Retinal pigment epithelial cell (primary cell): ENCODE data around the gene CEACAM1.
"Not testable (repeated sequence)": the region's sequence is repeated elsewhere in the genome, so short reads cannot be mapped to it uniquely, and the experiment has no call there.

Experiments
- DNase-seq: peaks from one replicate; pipeline ENCODE4 v3.0.0-alpha.2; 2010; ENCODE audit warnings: low read depth
- H3K4me3 ChIP-seq: 2 replicates; pipeline ENCODE4 v1.5.1; 2011; ENCODE audit warnings: mild to moderate bottlenecking, low read length, control low read depth, moderate library complexity
- TF ChIP-seq, protein P1 (sequence below): conservative IDR thresholded peaks from 2 replicates; pipeline ENCODE4 v1.5.1; 2011; ENCODE audit warnings: low read depth, low read length, control low read depth, inconsistent platforms

CEACAM1 gene

DNA sequence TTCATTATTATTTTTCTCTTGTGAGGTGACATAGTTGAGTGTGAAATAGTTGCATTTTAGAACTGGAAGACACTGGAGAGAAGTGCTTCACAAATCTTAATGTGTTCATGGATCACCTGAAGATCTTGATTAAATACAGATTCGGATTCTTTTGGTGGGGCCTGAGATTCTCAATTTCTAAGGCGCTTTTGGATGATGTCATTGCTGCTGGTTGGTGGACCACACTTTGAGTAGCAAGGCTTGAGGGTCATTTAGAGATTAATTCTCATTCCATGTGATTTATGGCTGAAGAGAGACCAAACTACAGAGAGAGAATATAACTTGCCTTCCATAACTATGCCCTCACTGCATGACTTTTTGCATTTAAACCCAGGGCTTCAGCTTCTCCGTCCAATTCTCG, 39.3 kb upstream of the CEACAM1 start:
- DNase-seq, result no peak
- no peak overlapping the region for H3K4me3 ChIP-seq
- TF ChIP-seq, protein P1, sequence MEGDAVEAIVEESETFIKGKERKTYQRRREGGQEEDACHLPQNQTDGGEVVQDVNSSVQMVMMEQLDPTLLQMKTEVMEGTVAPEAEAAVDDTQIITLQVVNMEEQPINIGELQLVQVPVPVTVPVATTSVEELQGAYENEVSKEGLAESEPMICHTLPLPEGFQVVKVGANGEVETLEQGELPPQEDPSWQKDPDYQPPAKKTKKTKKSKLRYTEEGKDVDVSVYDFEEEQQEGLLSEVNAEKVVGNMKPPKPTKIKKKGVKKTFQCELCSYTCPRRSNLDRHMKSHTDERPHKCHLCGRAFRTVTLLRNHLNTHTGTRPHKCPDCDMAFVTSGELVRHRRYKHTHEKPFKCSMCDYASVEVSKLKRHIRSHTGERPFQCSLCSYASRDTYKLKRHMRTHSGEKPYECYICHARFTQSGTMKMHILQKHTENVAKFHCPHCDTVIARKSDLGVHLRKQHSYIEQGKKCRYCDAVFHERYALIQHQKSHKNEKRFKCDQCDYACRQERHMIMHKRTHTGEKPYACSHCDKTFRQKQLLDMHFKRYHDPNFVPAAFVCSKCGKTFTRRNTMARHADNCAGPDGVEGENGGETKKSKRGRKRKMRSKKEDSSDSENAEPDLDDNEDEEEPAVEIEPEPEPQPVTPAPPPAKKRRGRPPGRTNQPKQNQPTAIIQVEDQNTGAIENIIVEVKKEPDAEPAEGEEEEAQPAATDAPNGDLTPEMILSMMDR, result no peak

DNA sequence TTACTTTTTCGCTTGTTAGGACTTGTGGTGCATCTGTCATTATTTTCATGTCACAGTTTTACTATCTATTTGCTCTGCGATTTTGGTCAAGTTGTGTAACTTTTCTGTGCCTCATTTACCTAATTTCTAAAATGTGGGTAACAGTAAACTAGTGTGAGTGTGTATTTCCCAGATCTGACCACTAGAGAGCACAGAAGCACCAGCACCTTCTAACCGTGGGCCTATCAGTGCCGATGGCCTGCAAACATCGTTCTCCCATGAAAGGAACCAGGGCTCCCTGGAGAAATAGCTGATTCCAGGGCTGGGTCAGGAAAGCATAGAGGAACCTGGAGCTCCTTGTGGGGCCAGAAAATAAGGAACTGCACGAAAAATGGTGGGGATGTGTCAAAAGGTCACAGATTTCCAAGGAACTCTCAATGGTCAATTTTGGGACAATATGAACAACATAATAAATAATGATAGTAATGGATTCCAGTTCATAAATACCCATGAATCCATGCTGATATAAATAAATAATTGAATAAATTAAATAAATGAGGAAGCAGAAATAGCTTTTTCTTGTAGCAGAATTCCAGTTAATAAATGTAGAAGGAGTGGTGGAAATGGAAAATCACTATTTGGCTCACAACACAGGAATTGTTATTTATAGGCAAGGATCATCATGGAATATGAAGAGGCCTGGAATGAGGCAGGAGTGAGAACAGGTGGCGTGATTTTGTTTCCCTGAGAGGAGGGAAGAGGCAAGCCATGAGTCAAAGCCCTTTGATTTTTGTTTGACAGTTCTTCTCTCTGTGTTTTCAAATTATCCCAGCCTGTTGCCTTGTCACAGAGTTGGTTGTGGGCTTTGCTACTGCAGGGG, 35.3 kb upstream of the CEACAM1 start:
- TF ChIP-seq, protein P1, result peak; percentile 79
- DNase-seq, result no peak
- no peak overlapping the region for H3K4me3 ChIP-seq

DNA sequence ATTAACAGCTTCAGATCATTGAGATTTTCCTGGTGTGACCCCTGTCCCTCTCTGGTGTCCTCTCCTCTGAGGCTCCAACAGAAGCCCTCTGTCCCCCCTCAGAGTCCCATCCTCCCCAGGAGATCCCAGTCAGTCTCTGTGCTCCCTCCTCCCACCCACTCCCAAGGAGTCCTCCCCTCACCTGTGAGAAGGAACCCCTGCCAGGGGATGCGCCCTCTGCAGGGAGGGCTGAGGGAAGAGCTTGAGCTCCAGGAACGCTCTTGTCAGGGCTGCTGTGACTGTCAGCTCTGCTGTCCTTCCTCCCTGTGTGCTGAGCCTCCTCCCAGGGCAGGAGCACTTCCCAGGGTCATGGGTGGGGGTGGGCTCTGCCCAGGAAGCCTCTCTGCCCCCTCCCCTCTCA, 33.2 kb upstream of the CEACAM1 start:
- no peak overlapping the region for H3K4me3 ChIP-seq
- no peak for DNase-seq
- TF ChIP-seq, protein P1, result no peak

DNA sequence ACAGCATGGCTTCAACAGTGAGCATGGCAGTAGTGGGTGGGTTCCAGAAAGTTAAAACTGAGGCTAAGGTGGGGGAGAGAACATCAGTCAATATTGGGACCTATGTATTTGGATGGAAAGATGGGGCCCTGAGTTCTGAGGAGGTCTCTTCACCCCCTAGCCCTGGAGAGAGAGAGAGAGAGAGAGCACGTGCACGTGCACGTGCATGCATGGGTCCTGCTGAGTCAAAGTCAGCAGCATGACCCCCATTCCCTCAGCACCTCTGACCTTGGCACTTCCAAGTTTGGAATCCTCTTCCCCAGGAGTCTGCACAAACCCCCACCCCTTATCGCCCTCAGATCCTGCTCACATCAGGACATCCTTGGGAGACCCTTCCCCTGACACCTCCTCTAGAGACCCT, 32.5 kb upstream of the CEACAM1 start:
- no peak for DNase-seq
- TF ChIP-seq, protein P1, result no peak
- H3K4me3 ChIP-seq, result no peak overlapping the region

DNA sequence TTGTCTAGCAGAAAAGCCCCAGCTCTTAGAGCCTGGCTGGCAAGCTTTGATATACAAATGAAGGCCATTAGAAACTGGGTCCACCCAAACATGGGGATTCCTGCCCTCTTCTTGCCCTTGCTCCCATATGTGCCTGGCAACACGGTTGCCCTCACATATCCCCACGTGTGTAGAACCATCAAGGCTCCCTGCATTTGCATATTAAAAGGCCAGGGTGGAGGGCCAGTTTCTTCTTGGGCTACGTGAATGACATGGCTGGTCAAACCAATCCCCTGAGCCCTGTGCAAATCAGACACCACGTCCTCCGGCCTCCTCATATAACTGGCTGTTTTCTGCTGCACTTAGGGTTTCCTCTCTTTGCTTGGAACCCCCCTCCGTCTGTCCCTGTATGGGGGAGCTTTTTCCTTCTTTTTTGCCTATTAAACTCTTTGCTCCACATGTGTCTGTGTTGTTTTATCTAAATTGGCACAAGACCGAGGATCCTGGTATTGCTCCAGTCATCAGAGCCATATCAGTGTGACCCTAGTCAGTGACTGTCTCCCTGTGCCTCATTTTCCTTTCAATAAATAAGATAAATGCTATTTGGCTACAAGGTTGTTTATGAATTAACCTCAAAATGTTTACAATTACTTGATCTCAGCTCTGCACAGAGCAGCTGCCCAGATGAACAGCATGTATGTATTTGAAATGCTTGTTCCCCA, 30.3 kb upstream of the CEACAM1 start:
- no peak for DNase-seq

DNA sequence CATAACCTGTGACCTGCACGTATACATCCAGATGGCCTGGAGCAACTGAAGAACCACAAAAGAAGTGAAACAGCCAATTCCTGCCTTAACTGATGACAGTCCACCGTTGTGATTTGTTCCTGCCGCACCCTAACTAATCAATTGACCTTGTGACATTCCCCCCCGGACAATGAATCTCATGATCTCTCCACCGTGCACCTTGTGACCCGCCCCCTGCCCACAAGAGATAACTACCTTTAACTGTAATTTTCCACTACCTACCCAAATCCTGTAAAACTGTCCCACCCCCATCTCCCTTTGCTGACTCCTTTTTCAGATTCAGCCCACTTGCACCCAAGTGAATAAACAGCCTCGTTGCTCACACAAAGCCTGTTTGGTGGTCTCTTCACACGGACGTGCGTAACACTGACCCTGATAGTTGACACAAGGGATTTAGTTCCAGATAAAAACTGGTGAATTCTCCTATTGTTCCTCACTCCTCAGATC, 29.1 kb upstream of the CEACAM1 start:
- DNase-seq, H3K4me3 ChIP-seq: not testable (repeated sequence)

More for the DNA sequence above, 30.3 kb upstream of the CEACAM1 start:
- no peak overlapping the region for H3K4me3 ChIP-seq
- TF ChIP-seq, protein P1, result no peak

DNA sequence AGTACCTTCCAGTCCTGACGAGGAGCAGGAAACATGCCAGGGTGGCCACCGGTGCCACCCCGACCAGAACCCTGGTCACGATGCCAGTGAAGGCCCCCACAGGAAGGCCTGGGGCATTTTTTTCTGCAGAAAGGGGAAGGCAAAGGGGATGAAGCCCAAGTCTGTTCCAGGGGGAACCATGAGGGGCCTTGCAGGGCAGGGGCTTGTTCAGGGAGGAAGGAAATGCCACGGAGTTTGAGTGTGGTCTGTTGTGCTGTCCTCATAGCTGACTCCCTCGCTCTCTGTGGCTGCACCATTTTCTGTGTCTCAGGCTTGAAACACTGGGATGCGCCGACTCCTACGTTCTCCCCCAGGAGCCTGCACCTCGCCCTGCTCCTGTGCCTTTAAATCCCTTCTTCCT, 27.5 kb upstream of the CEACAM1 start:
- no peak for DNase-seq
- H3K4me3 ChIP-seq, result no peak overlapping the region
- TF ChIP-seq, protein P1, result no peak
